Uterus (tissue), 2 donors: ENCODE measurements around the gene SCLT1.

ENCODE experiments used
- CTCF ChIP-seq, 4 experiments: fragments of 200-600 bp in 2 of 4; fragments of 450-650 bp in 2 of 4; sonication (generic) in 2 of 4; IDR thresholded peaks; one replicate each; pipeline ENCODE4 v1.5.1; 2016 to 2019; ENCODE audit warnings: antibody characterized with exemption in 4 of 4, mild to moderate bottlenecking in 2 of 4, moderate library complexity in 1 of 4
- POLR2A ChIP-seq, 2 donors: fragments of 450-650 bp; IDR thresholded peaks; one replicate each; pipeline ENCODE4 v1.6.1; 2016; ENCODE audit warnings: antibody characterized with exemption in 2 of 2, mild to moderate bottlenecking in 1 of 2, moderate library complexity in 1 of 2

DNA sequence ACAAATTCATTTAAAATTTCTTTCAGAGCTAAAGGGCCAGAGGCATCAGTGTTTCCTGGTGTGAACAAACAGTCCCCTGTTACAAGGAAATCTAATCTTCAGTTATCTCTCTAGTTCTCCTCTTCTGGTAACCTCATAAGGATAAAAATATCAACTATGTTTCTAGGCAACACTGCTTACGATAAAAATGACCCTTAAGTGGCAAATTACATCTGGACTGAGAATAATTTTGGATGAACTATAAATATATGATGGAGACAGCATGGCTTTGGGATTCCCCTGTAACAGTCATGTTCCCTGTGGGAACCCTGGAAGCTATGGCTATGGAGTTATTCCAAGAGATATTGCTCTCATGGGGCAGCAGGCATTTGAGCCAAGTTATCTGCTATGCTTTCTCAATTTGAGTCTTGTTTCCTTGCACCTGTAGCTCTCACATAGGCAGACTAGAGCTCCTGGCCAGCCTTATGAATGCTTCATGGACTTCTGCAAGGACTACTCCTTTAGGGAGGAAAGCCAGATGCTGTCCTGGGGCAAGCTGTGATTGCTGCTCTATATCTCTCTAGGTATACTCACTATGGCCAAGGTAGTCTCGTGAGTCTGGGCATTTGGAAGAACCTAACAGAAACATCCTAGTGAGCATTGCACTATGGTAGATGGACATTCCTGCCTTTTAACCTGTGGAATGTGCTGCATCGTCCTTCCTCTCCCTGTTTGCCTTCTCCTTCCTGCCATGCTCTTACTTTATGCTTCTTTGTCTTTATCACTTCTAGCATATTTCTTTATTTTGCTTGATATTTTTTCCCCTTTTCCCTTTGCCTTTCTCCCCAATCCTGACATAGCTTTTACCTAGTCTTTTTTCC is 16.9 kb upstream of the SCLT1 start:
- TF ChIP-seq CTCF (IDR thresholded peaks at IDR 0.05) (no peak), POLR2A (IDR thresholded peaks at IDR 0.05) (no peak)
